ENCODE measurements around the gene SNX9. TPM values are rescaled to one million over a fixed set of nuclear protein-coding genes. Genes with fewer than 3 reads are reported as not detected.

SNX9 gene
- total and polyA plus RNA-seq, 2 of the 4 experiments (the other 2 are of a cell fraction): 35.3 to 41.2 TPM

DNA sequence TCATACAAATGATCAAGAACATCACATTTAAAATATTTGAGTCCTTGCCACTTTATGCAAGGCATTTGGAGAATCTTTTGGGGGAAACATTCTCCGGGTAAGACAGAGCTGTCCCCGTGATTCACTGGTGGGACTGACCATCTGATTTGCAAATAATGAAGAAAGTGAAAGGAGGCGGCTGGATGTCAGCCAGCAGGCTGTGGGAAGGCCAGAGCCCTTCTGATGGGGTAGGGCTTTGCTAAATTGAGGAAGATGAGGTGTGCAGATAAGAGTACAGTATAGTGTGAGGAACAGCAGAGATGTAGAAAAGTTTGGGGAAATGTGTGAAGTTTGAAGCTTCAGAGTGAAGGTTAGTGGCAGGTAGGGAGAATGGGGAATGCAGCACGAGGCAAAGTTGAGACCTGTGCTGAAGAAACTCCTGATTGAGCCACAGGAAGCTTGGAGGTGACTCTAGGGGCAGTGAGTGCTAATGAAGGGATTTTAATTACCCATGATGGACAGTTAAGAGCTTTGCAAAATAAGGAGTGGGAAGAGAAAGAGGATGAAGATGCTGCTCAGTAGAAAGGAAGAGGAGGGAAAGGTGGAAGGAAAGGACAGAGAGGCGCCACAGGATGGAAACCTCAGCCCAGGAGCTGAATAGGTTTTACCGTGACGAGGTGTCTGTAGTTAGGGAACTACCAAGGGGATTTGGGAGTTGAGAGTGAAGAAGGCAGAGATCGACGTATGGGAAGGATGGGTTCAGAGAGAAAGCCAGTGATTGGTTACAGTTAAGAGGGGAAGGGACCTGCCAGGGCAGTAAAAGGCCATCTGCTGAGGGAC lies 68.7 kb downstream of the SNX9 start (continued):
- TF ChIP-seq CHD1 (IDR thresholded peaks at IDR 0.05; ENCODE audit: low read depth, low read length): no peak

DNA sequence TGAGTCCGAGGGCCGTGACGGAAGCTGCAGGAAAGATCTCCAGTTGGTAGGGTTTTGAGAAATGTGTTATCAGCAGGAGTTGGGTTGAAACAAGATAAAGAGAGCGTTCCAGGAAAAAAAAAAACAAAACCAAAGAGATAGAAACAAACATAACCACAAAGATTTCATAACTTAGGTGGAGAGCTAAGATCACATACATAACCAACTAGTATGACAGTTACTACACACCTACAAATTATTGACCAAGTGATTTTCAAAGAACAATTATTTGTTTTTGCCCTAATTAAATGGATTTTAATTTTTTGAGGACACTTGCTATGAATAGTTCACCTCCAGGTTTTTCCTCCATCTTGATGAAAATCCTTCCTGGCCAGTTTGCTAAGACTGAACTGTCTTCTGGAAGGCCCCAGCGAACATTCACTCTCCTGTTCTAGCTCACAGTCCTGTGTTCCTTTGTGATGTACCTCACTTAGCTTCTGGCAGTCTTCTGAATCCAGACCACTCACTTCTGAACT lies 69.4 kb downstream of the SNX9 start:
- H2AFZ ChIP-seq (replicated peaks; ENCODE audit: low read length, poor library complexity): no peak overlapping the region
- WGBS, 2 experiments (ENCODE audit: extremely low coverage in 2 of 2, insufficient read length in 1 of 2): no CpG with 5 or more reads among the region's 5 CpGs
- no peaks in the 10 kb centered on the region; the same call in 1 of the 2 replicates for H3K4me1 ChIP-seq (ENCODE audit: control insufficient read depth, insufficient read depth, low read length)
- H3K27me3 ChIP-seq (ENCODE audit: control insufficient read depth, insufficient read depth, low read length): no peaks in the 10 kb centered on the region
- ChIA-PET CTCF (interaction anchor here (0.5 kb wide), 1 partner anchor 184 kb away, joined by 4 read pairs; no protein-coding TSS in a partner anchor), POLR2A (ENCODE audit: unreplicated experiment) (no interaction called here)
- no peak overlapping the region for H2AK9ac ChIP-seq (replicated peaks; ENCODE audit: low read depth, low read length, poor library complexity)
- no peaks in the 10 kb centered on the region for H3K9me3 ChIP-seq (ENCODE audit: control insufficient read depth, insufficient read depth, low read length)
- BruUV-seq (replicated peaks): no TSS peak
- H4K8ac ChIP-seq (ENCODE audit: low read depth in 2 of 2, low read length in 2 of 2): no peak overlapping the region
- in situ Hi-C loops (cut with MboI; ENCODE audit: low sequenced_read_pairs) (loop anchor here (25.0 kb wide), 1 partner anchor 580 kb away; the partner anchor contains the start of gene TMEM242), dilution Hi-C loops (cut with HindIII; ENCODE audit: low sequenced_read_pairs, unreplicated experiment) (no loop called here), intact Hi-C loops (cut with micrococcal nuclease) (no loop called here)
- H3K14ac ChIP-seq (replicated peaks; ENCODE audit: low read depth, low read length): no peak overlapping the region
- H3K23ac ChIP-seq (ENCODE audit: low read depth, low read length): no peak overlapping the region
- no peak overlapping the region for H2BK120ac ChIP-seq (ENCODE audit: low read depth, low read length)
- no peak overlapping the region for H2BK20ac ChIP-seq (ENCODE audit: low read depth, low read length)
- no peak overlapping the region for H3K18ac ChIP-seq (ENCODE audit: low read depth, low read length)
- no peak overlapping the region for H3K27ac ChIP-seq (ENCODE audit: insufficient read depth, low read length)
- DNase-seq (no peak), ATAC-seq (ENCODE audit: low read depth) (no peak)
- H3K4me3 ChIP-seq (ENCODE audit: insufficient read depth, low read depth, low read length): no peak overlapping the region
- H4K20me1 ChIP-seq (ENCODE audit: insufficient read depth, low read length): peaks cover 4% of the 10 kb centered on the region
- H3K4ac ChIP-seq (ENCODE audit: low read depth, low read length): no peak overlapping the region
- H2AK5ac ChIP-seq (ENCODE audit: low read depth, low read length): no peak overlapping the region
- H2BK5ac ChIP-seq (ENCODE audit: low read depth, low read length, poor library complexity, severe bottlenecking): no peak overlapping the region
- H3K4me2 ChIP-seq (ENCODE audit: low read depth, low read length): no peak overlapping the region
- no peak overlapping the region for H4K91ac ChIP-seq (ENCODE audit: insufficient read depth, low read depth, low read length)
- peaks cover 39 to 62% of the 10 kb centered on the region in 2 experiments for H3K79me1 ChIP-seq (ENCODE audit: low read depth in 1 of 2, low read length in 2 of 2)
- H4K5ac ChIP-seq (ENCODE audit: low read depth, low read length): no peak overlapping the region
- H3K56ac ChIP-seq (ENCODE audit: extremely low read depth, insufficient read depth, low read length): no peak overlapping the region
- no peak overlapping the region for H2BK15ac ChIP-seq (ENCODE audit: low read depth, low read length)
- H3K36me3 ChIP-seq (ENCODE audit: control insufficient read depth, insufficient read depth, low read length): peaks cover 22% of the 10 kb centered on the region
- peaks cover 7% of the 10 kb centered on the region for H3K9me1 ChIP-seq (ENCODE audit: insufficient read depth, low read length)
- no peak overlapping the region for H3K9ac ChIP-seq (ENCODE audit: low read depth, low read length)
- TF ChIP-seq CHD1 (IDR thresholded peaks at IDR 0.05; ENCODE audit: low read depth, low read length) (no peak), RFX5 (IDR thresholded peaks at IDR 0.05; ENCODE audit: low read depth, low read length) (no peak), MAZ (IDR thresholded peaks at IDR 0.05; ENCODE audit: borderline replicate concordance, low read depth, low read length) (no peak), FOS (IDR thresholded peaks at IDR 0.05; ENCODE audit: low read depth, low read length) (no peak), BHLHE40 (IDR thresholded peaks at IDR 0.05; ENCODE audit: low read depth, low read length) (no peak), RCOR1 (IDR thresholded peaks at IDR 0.05; ENCODE audit: insufficient replicate concordance, low read length) (no peak), CEBPB (IDR thresholded peaks at IDR 0.05; ENCODE audit: low read depth, low read length) (no peak), SMC3 (IDR thresholded peaks at IDR 0.05; ENCODE audit: low read depth, low read length) (no peak), RAD21 (IDR thresholded peaks at IDR 0.05; ENCODE audit: low read length) (no peak), POLR2A (IDR thresholded peaks at IDR 0.05; ENCODE audit: low read depth, low read length) (no peak), MXI1 (IDR thresholded peaks at IDR 0.05; ENCODE audit: borderline replicate concordance, low read depth, low read length) (no peak)
- TF ChIP-seq, protein P1, sequence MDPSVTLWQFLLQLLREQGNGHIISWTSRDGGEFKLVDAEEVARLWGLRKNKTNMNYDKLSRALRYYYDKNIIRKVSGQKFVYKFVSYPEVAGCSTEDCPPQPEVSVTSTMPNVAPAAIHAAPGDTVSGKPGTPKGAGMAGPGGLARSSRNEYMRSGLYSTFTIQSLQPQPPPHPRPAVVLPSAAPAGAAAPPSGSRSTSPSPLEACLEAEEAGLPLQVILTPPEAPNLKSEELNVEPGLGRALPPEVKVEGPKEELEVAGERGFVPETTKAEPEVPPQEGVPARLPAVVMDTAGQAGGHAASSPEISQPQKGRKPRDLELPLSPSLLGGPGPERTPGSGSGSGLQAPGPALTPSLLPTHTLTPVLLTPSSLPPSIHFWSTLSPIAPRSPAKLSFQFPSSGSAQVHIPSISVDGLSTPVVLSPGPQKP (IDR thresholded peaks at IDR 0.05; ENCODE audit: borderline replicate concordance, low read depth, low read length): no peak
- TF ChIP-seq, protein P2, sequence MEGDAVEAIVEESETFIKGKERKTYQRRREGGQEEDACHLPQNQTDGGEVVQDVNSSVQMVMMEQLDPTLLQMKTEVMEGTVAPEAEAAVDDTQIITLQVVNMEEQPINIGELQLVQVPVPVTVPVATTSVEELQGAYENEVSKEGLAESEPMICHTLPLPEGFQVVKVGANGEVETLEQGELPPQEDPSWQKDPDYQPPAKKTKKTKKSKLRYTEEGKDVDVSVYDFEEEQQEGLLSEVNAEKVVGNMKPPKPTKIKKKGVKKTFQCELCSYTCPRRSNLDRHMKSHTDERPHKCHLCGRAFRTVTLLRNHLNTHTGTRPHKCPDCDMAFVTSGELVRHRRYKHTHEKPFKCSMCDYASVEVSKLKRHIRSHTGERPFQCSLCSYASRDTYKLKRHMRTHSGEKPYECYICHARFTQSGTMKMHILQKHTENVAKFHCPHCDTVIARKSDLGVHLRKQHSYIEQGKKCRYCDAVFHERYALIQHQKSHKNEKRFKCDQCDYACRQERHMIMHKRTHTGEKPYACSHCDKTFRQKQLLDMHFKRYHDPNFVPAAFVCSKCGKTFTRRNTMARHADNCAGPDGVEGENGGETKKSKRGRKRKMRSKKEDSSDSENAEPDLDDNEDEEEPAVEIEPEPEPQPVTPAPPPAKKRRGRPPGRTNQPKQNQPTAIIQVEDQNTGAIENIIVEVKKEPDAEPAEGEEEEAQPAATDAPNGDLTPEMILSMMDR (conservative IDR thresholded peaks at IDR 0.05; ENCODE audit: low read depth, low read length): no peak

Data from IMR-90 (cell line).